ENCODE measurements around the gene FRMD4A. TPM values are rescaled to one million over a fixed set of nuclear protein-coding genes. Genes with fewer than 3 reads are reported as not detected.

The FRMD4A gene
- total and polyA plus RNA-seq, 10 of the 15 experiments (the other 5 are each of a cell fraction or from before 2014, with no cell fraction given) = 17.8 to 75.2 (median 39.1) TPM

DNA sequence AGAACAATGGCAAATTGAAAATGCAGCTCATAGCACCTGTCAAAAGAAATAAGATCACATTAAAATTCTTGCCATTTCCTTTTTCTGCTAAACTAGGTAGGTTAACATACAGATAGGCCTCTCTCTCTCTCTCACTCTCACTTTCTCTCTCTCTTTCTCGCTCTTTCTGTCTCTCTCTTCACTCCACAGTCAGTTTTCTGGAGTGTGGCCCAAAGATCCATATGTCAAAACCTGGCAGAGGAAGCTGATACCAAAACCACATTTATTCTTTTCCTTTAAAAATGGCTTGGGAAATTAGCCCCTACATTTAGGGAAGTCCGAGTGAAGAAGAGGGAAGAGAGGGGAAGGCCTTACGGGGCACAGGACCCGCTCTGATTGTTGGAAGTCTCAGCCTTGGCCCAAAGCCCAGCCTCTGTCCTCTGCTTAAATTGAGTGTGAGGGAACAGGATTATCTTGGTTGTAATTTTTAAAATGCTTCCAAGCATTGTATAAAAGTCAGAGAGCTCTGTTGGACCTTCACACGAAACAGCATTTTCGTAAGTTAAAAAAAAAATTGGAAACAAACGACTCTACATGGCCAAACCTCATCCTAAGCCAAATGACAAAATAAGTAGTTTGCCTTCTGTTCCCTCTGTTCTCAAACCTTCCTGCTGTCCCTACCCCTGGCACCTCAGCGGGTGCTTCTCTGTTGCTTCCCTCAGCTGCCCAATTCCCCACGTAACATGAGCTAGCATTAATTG is 83.2 kb downstream of the FRMD4A start:
- H3K4me3 ChIP-seq = no peak overlapping the region
- no peak overlapping the region for H3K9ac ChIP-seq (ENCODE audit: control insufficient read depth, insufficient read depth, low read length)
- RAD21 ChIA-PET (ENCODE audit: unreplicated experiment) = no interaction called here
- H4K20me1 ChIP-seq (ENCODE audit: control insufficient read depth, insufficient read depth) = no peaks in the 10 kb centered on the region
- 40% methylated on average over 9 of the region's 9 CpGs for WGBS (ENCODE audit: insufficient coverage, insufficient replicate concordance, low lambda C conversion rate, missing lambda C conversion rate)
- CTCF ChIA-PET = no interaction called here
- ATAC-seq (no peak), DNase-seq (ENCODE audit: low read depth, low spot score) (no peak), FAIRE-seq (no peak)
- H3K79me2 ChIP-seq (ENCODE audit: control insufficient read depth, insufficient read depth, low read length) = no peaks in the 10 kb centered on the region
- no peak overlapping the region for H3K4me2 ChIP-seq (ENCODE audit: control insufficient read depth, insufficient read depth)
- no peak overlapping the region for H2AFZ ChIP-seq (ENCODE audit: control insufficient read depth, low read depth, low read length)
- no peaks in the 10 kb centered on the region for H3K36me3 ChIP-seq (ENCODE audit: control insufficient read depth in 2 of 2, insufficient read depth in 2 of 2, low read length in 1 of 2)
- no peak overlapping the region for H3K27ac ChIP-seq (ENCODE audit: control insufficient read depth, insufficient read depth)
- in situ Hi-C loops (cut with MboI) = no loop called here
- SMC1A ChIA-PET (ENCODE audit: uncharacterized antibody, unreplicated experiment) = interaction anchor here (1.0 kb wide), 1 partner anchor 50 kb away, joined by 3 read pairs; no protein-coding TSS in a partner anchor
- no peaks in the 10 kb centered on the region; the same call in 2 of the 3 replicates for H3K9me3 ChIP-seq (replicated peaks; ENCODE audit: control insufficient read depth, insufficient read depth, low read length)
- no TSS peak for BruUV-seq (replicated peaks)
- intact Hi-C loops (cut with micrococcal nuclease; ENCODE audit: unreplicated experiment) = no loop called here
- no peaks in the 10 kb centered on the region for H3K4me1 ChIP-seq (ENCODE audit: control insufficient read depth, insufficient read depth, low read length)
- no peaks in the 10 kb centered on the region for H3K27me3 ChIP-seq (replicated peaks in 1 of 2; ENCODE audit: control insufficient read depth in 2 of 2, insufficient read depth in 2 of 2, low read length in 1 of 2)
- POLR2A ChIA-PET = no interaction called here
- TF ChIP-seq TARDBP (IDR thresholded peaks at IDR 0.05; ENCODE audit: borderline replicate concordance) (no peak), POLR2AphosphoS5 (IDR thresholded peaks at IDR 0.05; ENCODE audit: low read length) (no peak), RAD51 (IDR thresholded peaks at IDR 0.05) (no peak), CHD4 (IDR thresholded peaks at IDR 0.05) (no peak), ZZZ3 (IDR thresholded peaks at IDR 0.05; ENCODE audit: control insufficient read depth, insufficient read length, low read depth) (no peak), CREM (IDR thresholded peaks at IDR 0.05; ENCODE audit: low read depth) (no peak), BACH1 (IDR thresholded peaks at IDR 0.05; ENCODE audit: borderline replicate concordance) (no peak), RB1 (IDR thresholded peaks at IDR 0.05; ENCODE audit: borderline replicate concordance) (no peak), JUND (IDR thresholded peaks at IDR 0.05; ENCODE audit: low read depth, low read length) (no peak), PML (IDR thresholded peaks at IDR 0.05; ENCODE audit: low read length) (no peak), ZNF207 (IDR thresholded peaks at IDR 0.05; ENCODE audit: borderline replicate concordance) (no peak)
- TF ChIP-seq, protein P1, sequence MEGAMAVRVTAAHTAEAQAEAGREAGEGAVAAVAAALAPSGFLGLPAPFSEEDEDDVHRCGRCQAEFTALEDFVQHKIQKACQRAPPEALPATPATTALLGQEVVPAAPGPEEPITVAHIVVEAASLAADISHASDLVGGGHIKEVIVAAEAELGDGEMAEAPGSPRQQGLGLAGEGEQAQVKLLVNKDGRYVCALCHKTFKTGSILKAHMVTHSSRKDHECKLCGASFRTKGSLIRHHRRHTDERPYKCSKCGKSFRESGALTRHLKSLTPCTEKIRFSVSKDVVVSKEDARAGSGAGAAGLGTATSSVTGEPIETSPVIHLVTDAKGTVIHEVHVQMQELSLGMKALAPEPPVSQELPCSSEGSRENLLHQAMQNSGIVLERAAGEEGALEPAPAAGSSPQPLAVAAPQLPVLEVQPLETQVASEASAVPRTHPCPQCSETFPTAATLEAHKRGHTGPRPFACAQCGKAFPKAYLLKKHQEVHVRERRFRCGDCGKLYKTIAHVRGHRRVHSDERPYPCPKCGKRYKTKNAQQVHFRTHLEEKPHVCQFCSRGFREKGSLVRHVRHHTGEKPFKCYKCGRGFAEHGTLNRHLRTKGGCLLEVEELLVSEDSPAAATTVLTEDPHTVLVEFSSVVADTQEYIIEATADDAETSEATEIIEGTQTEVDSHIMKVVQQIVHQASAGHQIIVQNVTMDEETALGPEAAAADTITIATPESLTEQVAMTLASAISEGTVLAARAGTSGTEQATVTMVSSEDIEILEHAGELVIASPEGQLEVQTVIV (IDR thresholded peaks at IDR 0.05; ENCODE audit: borderline replicate concordance, partially characterized antibody) = no peak
- TF ChIP-seq, protein P2, sequence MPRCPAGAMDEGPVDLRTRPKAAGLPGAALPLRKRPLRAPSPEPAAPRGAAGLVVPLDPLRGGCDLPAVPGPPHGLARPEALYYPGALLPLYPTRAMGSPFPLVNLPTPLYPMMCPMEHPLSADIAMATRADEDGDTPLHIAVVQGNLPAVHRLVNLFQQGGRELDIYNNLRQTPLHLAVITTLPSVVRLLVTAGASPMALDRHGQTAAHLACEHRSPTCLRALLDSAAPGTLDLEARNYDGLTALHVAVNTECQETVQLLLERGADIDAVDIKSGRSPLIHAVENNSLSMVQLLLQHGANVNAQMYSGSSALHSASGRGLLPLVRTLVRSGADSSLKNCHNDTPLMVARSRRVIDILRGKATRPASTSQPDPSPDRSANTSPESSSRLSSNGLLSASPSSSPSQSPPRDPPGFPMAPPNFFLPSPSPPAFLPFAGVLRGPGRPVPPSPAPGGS (IDR thresholded peaks at IDR 0.05; ENCODE audit: borderline replicate concordance, insufficient read depth, low read depth, low read length, poor library complexity, severe bottlenecking) = no peak
- TF ChIP-seq, protein P3, sequence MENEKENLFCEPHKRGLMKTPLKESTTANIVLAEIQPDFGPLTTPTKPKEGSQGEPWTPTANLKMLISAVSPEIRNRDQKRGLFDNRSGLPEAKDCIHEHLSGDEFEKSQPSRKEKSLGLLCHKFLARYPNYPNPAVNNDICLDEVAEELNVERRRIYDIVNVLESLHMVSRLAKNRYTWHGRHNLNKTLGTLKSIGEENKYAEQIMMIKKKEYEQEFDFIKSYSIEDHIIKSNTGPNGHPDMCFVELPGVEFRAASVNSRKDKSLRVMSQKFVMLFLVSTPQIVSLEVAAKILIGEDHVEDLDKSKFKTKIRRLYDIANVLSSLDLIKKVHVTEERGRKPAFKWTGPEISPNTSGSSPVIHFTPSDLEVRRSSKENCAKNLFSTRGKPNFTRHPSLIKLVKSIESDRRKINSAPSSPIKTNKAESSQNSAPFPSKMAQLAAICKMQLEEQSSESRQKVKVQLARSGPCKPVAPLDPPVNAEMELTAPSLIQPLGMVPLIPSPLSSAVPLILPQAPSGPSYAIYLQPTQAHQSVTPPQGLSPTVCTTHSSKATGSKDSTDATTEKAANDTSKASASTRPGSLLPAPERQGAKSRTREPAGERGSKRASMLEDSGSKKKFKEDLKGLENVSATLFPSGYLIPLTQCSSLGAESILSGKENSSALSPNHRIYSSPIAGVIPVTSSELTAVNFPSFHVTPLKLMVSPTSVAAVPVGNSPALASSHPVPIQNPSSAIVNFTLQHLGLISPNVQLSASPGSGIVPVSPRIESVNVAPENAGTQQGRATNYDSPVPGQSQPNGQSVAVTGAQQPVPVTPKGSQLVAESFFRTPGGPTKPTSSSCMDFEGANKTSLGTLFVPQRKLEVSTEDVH (IDR thresholded peaks at IDR 0.05; ENCODE audit: low read depth, partially characterized antibody) = no peak

All from GM12878 (cell line).